SK-N-SH treated with all-trans-retinoic acid at 6 μM for 48 hours (cell line): ENCODE results near the gene ZSCAN23.

ENCODE experiments used
- ATAC-seq: fragments of 200-7000 bp; cut with Tn5 transposase; 3 replicates; pipeline ENCODE4 v1.9.1; 2020; ENCODE audit warnings: mild to moderate bottlenecking, moderate library complexity
- ARNTL ChIP-seq: fragments of 450-650 bp; formaldehyde crosslinking; IDR thresholded peaks from 2 replicates; pipeline ENCODE4 v1.5.0; 2020; ENCODE audit warnings: low read depth, mild to moderate bottlenecking, moderate library complexity, borderline replicate concordance
- BACH2 ChIP-seq: fragments of 250-450 bp; sonication (Bioruptor Pico); IDR thresholded peaks from 2 replicates; pipeline ENCODE4 v1.9.0; 2021; ENCODE audit warnings: mild to moderate bottlenecking, borderline replicate concordance
- CSDC2 ChIP-seq: fragments of 250-450 bp; sonication (Bioruptor Pico); IDR thresholded peaks from 2 replicates; pipeline ENCODE4 v1.5.0; 2020; ENCODE audit warnings: mild to moderate bottlenecking, moderate library complexity
- GLIS3 ChIP-seq: fragments of 250-450 bp; sonication (Bioruptor Pico); IDR thresholded peaks from 2 replicates; pipeline ENCODE4 v1.5.0; 2020; ENCODE audit warnings: mild to moderate bottlenecking, moderate library complexity
- ISL1 ChIP-seq: fragments of 250-450 bp; sonication (Bioruptor Pico); IDR thresholded peaks from 2 replicates; pipeline ENCODE4 v2.1.2; 2022; ENCODE audit warnings: mild to moderate bottlenecking, moderate library complexity
- OSR1 ChIP-seq: fragments of 250-450 bp; sonication (Bioruptor Pico); IDR thresholded peaks from 2 replicates; pipeline ENCODE4 v1.8.0; 2022; ENCODE audit warnings: moderate library complexity, mild to moderate bottlenecking, inconsistent platforms
- PPARA ChIP-seq: fragments of 250-450 bp; sonication (Bioruptor Pico); IDR thresholded peaks from 2 replicates; pipeline ENCODE4 v1.5.0; 2020; ENCODE audit warnings: mild to moderate bottlenecking, borderline replicate concordance
- RARB ChIP-seq: fragments of 250-450 bp; sonication (Bioruptor Pico); IDR thresholded peaks from 2 replicates; pipeline ENCODE4 v1.8.0; 2021; ENCODE audit warnings: mild to moderate bottlenecking, moderate library complexity
- SNAI2 ChIP-seq: fragments of 250-450 bp; sonication (Bioruptor Pico); IDR thresholded peaks from 2 replicates; pipeline ENCODE4 v1.5.0; 2020; ENCODE audit warnings: mild to moderate bottlenecking, moderate library complexity
- TOX ChIP-seq: fragments of 250-450 bp; sonication (Bioruptor Pico); IDR thresholded peaks from 2 replicates; pipeline ENCODE4 v1.8.0; 2021; ENCODE audit warnings: mild to moderate bottlenecking, moderate library complexity, borderline replicate concordance
- TSHZ2 ChIP-seq: fragments of 250-450 bp; sonication (Bioruptor Pico); IDR thresholded peaks from 2 replicates; pipeline ENCODE4 v1.5.0; 2020; ENCODE audit warnings: mild to moderate bottlenecking, moderate library complexity
- ZC3H10 ChIP-seq: fragments of 250-450 bp; sonication (Bioruptor Pico); IDR thresholded peaks from 2 replicates; pipeline ENCODE4 v1.5.1; 2021; ENCODE audit warnings: mild to moderate bottlenecking, moderate library complexity
- ZFP3 ChIP-seq: fragments of 250-450 bp; sonication (Bioruptor Pico); IDR thresholded peaks from 2 replicates; pipeline ENCODE4 v1.5.0; 2020; ENCODE audit warnings: mild to moderate bottlenecking, moderate library complexity
- ZFP30 ChIP-seq: fragments of 450-650 bp; formaldehyde crosslinking; IDR thresholded peaks from 2 replicates; pipeline ENCODE4 v1.5.0; 2022; ENCODE audit warnings: mild to moderate bottlenecking, moderate library complexity
- ZNF565 ChIP-seq: fragments of 450-650 bp; formaldehyde crosslinking; conservative IDR thresholded peaks from 2 replicates; pipeline ENCODE4 v1.5.0; 2020; ENCODE audit warnings: low read depth, mild to moderate bottlenecking, moderate library complexity
- ZNF70 ChIP-seq: fragments of 450-650 bp; formaldehyde crosslinking; IDR thresholded peaks from 2 replicates; pipeline ENCODE4 v1.5.0; 2020; ENCODE audit warnings: mild to moderate bottlenecking, moderate library complexity
- ZNF8 ChIP-seq: fragments of 450-650 bp; formaldehyde crosslinking; IDR thresholded peaks from 2 replicates; pipeline ENCODE4 v1.5.0; 2020; ENCODE audit warnings: mild to moderate bottlenecking, moderate library complexity
- TF ChIP-seq, protein P1 (sequence below): fragments of 250-450 bp; sonication (Bioruptor Pico); IDR thresholded peaks from 2 replicates; pipeline ENCODE4 v1.5.1; 2020; ENCODE audit warnings: low read depth, mild to moderate bottlenecking, moderate library complexity
- TF ChIP-seq, protein P2 (sequence below): fragments of 250-450 bp; sonication (Bioruptor Pico); IDR thresholded peaks from 2 replicates; pipeline ENCODE4 v1.5.1; 2021; ENCODE audit warnings: mild to moderate bottlenecking, moderate library complexity
- TF ChIP-seq, protein P3 (sequence below): fragments of 250-450 bp; sonication (Bioruptor Pico); IDR thresholded peaks from 2 replicates; pipeline ENCODE4 v1.8.0; 2021; ENCODE audit warnings: low read depth, mild to moderate bottlenecking, moderate library complexity, borderline replicate concordance
- TF ChIP-seq, protein P4 (sequence below): fragments of 250-450 bp; sonication (Bioruptor Pico); IDR thresholded peaks from 2 replicates; pipeline ENCODE4 v1.8.0; 2020; ENCODE audit warnings: mild to moderate bottlenecking, moderate library complexity, borderline replicate concordance

ZSCAN23 gene

DNA sequence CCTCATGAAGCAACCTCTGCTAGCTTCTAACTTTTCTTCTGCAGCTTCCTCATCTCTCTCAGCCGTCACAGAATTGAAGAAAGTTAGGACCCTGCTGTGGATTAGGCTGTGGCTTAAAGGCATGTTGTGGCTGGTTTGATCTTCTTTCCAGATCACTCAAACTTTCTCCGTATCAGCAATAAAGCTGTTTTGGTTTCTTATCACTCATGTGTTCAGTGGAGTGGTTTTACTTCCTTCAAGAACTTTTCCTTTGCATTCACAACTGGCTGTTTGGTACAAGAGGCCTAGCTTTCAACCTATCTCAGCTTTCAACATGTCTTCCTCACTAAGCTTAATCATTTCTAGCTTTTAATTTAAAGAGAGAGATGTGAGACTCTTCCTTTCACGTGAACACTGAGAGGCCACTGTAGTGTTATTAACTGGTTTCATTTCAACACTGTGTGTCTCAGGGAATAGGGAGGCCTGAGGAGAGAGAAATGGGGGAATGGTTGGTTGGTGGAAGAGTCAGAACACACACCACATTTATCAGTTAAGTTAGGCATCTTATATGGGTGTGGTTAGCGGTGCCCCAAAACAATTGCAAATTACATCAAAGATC is 17.2 kb downstream of the ZSCAN23 start:
- no peak for TF ChIP-seq TSHZ2 (CRISPR knock-in tag)
- no peak for TF ChIP-seq ARNTL (CRISPR knock-in tag)
- no peak for TF ChIP-seq ZNF565 (CRISPR knock-in tag)
- TF ChIP-seq PPARA (CRISPR knock-in tag), result no peak
- no peak for TF ChIP-seq CSDC2 (CRISPR knock-in tag)
- TF ChIP-seq, protein P1, sequence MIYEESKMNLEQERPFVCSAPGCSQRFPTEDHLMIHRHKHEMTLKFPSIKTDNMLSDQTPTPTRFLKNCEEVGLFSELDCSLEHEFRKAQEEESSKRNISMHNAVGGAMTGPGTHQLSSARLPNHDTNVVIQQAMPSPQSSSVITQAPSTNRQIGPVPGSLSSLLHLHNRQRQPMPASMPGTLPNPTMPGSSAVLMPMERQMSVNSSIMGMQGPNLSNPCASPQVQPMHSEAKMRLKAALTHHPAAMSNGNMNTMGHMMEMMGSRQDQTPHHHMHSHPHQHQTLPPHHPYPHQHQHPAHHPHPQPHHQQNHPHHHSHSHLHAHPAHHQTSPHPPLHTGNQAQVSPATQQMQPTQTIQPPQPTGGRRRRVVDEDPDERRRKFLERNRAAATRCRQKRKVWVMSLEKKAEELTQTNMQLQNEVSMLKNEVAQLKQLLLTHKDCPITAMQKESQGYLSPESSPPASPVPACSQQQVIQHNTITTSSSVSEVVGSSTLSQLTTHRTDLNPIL (CRISPR knock-in tag), result no peak
- TF ChIP-seq, all 23 proteins: peak for 0
- ATAC-seq, result no peak

- no peak for TF ChIP-seq GLIS3 (CRISPR knock-in tag)
- ATAC-seq, result no peak
Measured at GRCh38 chr6:28424163-28424562, 19.1 kb downstream of the ZSCAN23 start.

- ATAC-seq, result no peak
- TF ChIP-seq ZFP3 (CRISPR knock-in tag) (no peak), ISL1 (CRISPR knock-in tag) (no peak), CSDC2 (CRISPR knock-in tag) (no peak), TOX (CRISPR knock-in tag) (no peak), ZNF8 (CRISPR knock-in tag) (no peak), RARB (CRISPR knock-in tag) (no peak), OSR1 (CRISPR knock-in tag) (no peak), ZNF70 (no peak), SNAI2 (CRISPR knock-in tag) (no peak), BACH2 (CRISPR knock-in tag) (no peak), ZC3H10 (CRISPR knock-in tag) (no peak), GLIS3 (CRISPR knock-in tag) (no peak), ZFP30 (CRISPR knock-in tag) (no peak)
- TF ChIP-seq, protein P2, sequence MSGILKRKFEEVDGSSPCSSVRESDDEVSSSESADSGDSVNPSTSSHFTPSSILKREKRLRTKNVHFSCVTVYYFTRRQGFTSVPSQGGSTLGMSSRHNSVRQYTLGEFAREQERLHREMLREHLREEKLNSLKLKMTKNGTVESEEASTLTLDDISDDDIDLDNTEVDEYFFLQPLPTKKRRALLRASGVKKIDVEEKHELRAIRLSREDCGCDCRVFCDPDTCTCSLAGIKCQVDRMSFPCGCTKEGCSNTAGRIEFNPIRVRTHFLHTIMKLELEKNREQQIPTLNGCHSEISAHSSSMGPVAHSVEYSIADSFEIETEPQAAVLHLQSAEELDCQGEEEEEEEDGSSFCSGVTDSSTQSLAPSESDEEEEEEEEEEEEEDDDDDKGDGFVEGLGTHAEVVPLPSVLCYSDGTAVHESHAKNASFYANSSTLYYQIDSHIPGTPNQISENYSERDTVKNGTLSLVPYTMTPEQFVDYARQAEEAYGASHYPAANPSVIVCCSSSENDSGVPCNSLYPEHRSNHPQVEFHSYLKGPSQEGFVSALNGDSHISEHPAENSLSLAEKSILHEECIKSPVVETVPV (CRISPR knock-in tag), result no peak
- TF ChIP-seq, protein P3, sequence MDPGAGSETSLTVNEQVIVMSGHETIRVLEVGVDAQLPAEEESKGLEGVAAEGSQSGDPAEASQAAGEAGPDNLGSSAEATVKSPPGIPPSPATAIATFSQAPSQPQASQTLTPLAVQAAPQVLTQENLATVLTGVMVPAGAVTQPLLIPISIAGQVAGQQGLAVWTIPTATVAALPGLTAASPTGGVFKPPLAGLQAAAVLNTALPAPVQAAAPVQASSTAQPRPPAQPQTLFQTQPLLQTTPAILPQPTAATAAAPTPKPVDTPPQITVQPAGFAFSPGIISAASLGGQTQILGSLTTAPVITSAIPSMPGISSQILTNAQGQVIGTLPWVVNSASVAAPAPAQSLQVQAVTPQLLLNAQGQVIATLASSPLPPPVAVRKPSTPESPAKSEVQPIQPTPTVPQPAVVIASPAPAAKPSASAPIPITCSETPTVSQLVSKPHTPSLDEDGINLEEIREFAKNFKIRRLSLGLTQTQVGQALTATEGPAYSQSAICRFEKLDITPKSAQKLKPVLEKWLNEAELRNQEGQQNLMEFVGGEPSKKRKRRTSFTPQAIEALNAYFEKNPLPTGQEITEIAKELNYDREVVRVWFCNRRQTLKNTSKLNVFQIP (CRISPR knock-in tag), result no peak
- TF ChIP-seq, protein P4, sequence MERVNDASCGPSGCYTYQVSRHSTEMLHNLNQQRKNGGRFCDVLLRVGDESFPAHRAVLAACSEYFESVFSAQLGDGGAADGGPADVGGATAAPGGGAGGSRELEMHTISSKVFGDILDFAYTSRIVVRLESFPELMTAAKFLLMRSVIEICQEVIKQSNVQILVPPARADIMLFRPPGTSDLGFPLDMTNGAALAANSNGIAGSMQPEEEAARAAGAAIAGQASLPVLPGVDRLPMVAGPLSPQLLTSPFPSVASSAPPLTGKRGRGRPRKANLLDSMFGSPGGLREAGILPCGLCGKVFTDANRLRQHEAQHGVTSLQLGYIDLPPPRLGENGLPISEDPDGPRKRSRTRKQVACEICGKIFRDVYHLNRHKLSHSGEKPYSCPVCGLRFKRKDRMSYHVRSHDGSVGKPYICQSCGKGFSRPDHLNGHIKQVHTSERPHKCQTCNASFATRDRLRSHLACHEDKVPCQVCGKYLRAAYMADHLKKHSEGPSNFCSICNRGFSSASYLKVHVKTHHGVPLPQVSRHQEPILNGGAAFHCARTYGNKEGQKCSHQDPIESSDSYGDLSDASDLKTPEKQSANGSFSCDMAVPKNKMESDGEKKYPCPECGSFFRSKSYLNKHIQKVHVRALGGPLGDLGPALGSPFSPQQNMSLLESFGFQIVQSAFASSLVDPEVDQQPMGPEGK (CRISPR knock-in tag), result no peak
Measured at GRCh38 chr6:28423546-28423945, 19.7 kb downstream of the ZSCAN23 start.
